ENCODE measurements around the gene PGBD2. TPM values are rescaled to one million over a fixed set of nuclear protein-coding genes. Genes with fewer than 3 reads are reported as not detected.

PGBD2 gene
- total and polyA plus RNA-seq, 2 of the 4 experiments (the other 2 are of a cell fraction), result 4.8 to 6.8 TPM

DNA sequence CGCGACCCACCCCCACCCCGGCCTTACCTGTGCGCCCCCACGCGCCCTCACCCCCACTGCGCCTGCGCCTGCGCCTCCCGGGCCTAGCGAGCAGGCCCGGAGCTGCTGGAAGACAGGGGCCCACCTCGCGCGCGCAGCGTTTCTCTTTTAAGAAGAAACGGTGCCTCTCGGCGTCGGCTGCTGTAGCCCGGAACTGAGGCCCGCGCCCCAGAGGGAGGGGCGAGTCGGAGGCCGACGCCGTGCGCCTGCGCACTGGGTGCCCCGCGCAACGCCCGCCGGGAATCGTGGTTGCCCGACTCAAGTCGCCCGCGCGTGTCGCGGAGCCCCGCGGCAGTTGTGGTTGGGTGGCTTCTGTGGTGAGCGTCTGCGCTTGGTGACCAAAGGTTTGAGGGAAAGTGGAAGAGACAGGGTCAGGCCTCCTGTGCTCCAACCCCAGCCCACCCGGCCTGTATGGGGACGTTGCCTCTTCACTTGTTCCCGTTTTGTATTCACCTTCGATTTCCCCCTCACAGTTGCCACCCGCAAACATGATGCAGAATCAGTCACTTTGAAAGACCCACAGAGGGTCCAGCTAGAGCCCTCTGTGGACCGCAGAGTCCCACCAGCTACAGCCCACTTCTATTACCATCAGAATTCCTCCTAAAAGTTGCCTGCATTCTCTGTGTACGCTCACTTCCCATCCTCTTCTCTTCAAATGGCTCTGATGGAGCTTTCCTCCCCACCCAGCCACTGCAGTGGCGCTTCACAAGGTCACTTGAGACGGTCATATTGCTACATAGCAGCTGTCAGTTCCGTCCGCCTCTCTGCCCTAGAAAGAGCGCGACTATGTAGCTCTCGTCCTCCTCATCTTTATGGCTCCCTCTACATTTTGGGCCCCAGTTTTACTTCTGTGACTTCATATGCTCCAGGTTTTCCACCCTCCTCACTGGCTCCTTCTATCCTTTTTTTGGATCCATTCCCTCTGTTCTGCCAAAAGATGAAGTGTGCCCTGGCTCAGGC is 46.8 kb upstream of the PGBD2 start, which contains the start of gene ZNF692:
ZNF692 (minus strand) TSS at position 195 of the 999 bp plus-strand sequence. CDS start 776 bp downstream, outside the sequence.
- Histone ChIP-seq H2BK120ac (ENCODE audit: low read depth, low read length) (peak within 1 kb of the TSS; percentile 60; the same call in 1 of the 2 replicates), H3K4me1 (ENCODE audit: control insufficient read depth, insufficient read depth, low read length) (peaks cover 18% of the 10 kb centered on the region), H2BK20ac (ENCODE audit: low read depth, low read length) (peak within 1 kb of the TSS; percentile 43), H3K79me1 (ENCODE audit: low read depth in 1 of 2, low read length in 2 of 2) (peaks cover 12 to 25% of the 10 kb centered on the region in 2 experiments; a peak in 3 of 4 replicates), H3K9me1 (ENCODE audit: insufficient read depth, low read length) (peaks cover 18% of the 10 kb centered on the region; the same call in 1 of the 2 replicates), H3K36me3 (ENCODE audit: control insufficient read depth, insufficient read depth, low read length) (peaks cover 10% of the 10 kb centered on the region; the same call in 1 of the 2 replicates), H3K27me3 (ENCODE audit: control insufficient read depth, insufficient read depth, low read length) (no peaks in the 10 kb centered on the region), H4K91ac (ENCODE audit: insufficient read depth, low read depth, low read length) (peak within 1 kb of the TSS; percentile 89), H3K23ac (ENCODE audit: low read depth, low read length) (peak within 1 kb of the TSS; percentile 96), H3K9ac (ENCODE audit: low read depth, low read length) (peak within 1 kb of the TSS; percentile 92), H3K4ac (ENCODE audit: low read depth, low read length) (peak within 1 kb of the TSS; percentile 94), H4K5ac (ENCODE audit: low read depth, low read length) (peak within 1 kb of the TSS; percentile 79), H3K4me3 (ENCODE audit: insufficient read depth, low read depth, low read length) (peak within 1 kb of the TSS; percentile 66), H3K27ac (ENCODE audit: insufficient read depth, low read length) (peak within 1 kb of the TSS; percentile 78), H4K8ac (ENCODE audit: low read depth in 2 of 2, low read length in 2 of 2) (peak within 1 kb of the TSS; percentile 94 to 99), H2AK5ac (ENCODE audit: low read depth, low read length) (peak within 1 kb of the TSS; percentile 95), H2BK15ac (ENCODE audit: low read depth, low read length) (peak within 1 kb of the TSS; percentile 36; the same call in 2 of the 3 replicates), H2BK5ac (ENCODE audit: low read depth, low read length, poor library complexity, severe bottlenecking) (peak within 1 kb of the TSS; percentile 75), H3K18ac (ENCODE audit: low read depth, low read length) (peak within 1 kb of the TSS; percentile 44), H3K14ac (replicated peaks; ENCODE audit: low read depth, low read length) (peak within 1 kb of the TSS; percentile 99), H3K9me3 (ENCODE audit: control insufficient read depth, insufficient read depth, low read length) (no peaks in the 10 kb centered on the region), H2AK9ac (replicated peaks; ENCODE audit: low read depth, low read length, poor library complexity) (peak within 1 kb of the TSS; percentile 99), H3K4me2 (ENCODE audit: low read depth, low read length) (peak within 1 kb of the TSS; percentile 99), H2AFZ (replicated peaks; ENCODE audit: low read length, poor library complexity) (peak within 1 kb of the TSS; percentile 96), H4K20me1 (ENCODE audit: insufficient read depth, low read length) (no peaks in the 10 kb centered on the region), H3K56ac (ENCODE audit: extremely low read depth, insufficient read depth, low read length) (peak within 1 kb of the TSS; percentile 55)
- DNase-seq, result peak; percentile 96
- TF ChIP-seq CHD1 (IDR thresholded peaks at IDR 0.05; ENCODE audit: low read depth, low read length) (no peak), MXI1 (IDR thresholded peaks at IDR 0.05; ENCODE audit: borderline replicate concordance, low read depth, low read length) (peak; percentile 44; the same call in 1 of the 2 replicates), RFX5 (IDR thresholded peaks at IDR 0.05; ENCODE audit: low read depth, low read length) (peak; percentile 31; the same call in 1 of the 2 replicates), FOS (IDR thresholded peaks at IDR 0.05; ENCODE audit: low read depth, low read length) (no peak), MAZ (IDR thresholded peaks at IDR 0.05; ENCODE audit: borderline replicate concordance, low read depth, low read length) (peak; percentile 97)
- dilution Hi-C loops (cut with HindIII; ENCODE audit: low sequenced_read_pairs, unreplicated experiment) (no loop called here), intact Hi-C loops (cut with micrococcal nuclease) (loop anchor here (1.0 kb wide), 1 partner anchor 18 kb away; no protein-coding TSS in a partner anchor), in situ Hi-C loops (cut with MboI; ENCODE audit: low sequenced_read_pairs) (no loop called here)
- ChIA-PET POLR2A (ENCODE audit: unreplicated experiment) (interaction anchor here (0.9 kb wide), 1 partner anchor 20 kb away, joined by 4 read pairs; no protein-coding TSS in a partner anchor), CTCF (interaction anchor here (0.6 to 1.5 kb wide), 3 partner anchors 17 to 48 kb away, joined by 3 to 4 read pairs (median 3); partner anchors contain the start of gene ZNF672)
- BruUV-seq (replicated peaks), result no TSS peak
- WGBS, 2 experiments (ENCODE audit: extremely low coverage in 2 of 2, insufficient read length in 1 of 2), result 1% methylated on average over 25 of the region's 62 CpGs; no CpG with 5 or more reads in 1 of the 2 experiments
- ATAC-seq (ENCODE audit: low read depth), result peak; percentile 86

Data from IMR-90 (cell line).